SK-N-SH treated with all-trans-retinoic acid at 6 μM for 48 hours (cell line): ENCODE data around the gene IL31.

ENCODE experiments used
- BACH2 ChIP-seq: fragments of 250-450 bp; sonication (Bioruptor Pico); IDR thresholded peaks from 2 replicates; pipeline ENCODE4 v1.9.0; 2021; ENCODE audit warnings: mild to moderate bottlenecking, borderline replicate concordance
- CSDC2 ChIP-seq: fragments of 250-450 bp; sonication (Bioruptor Pico); IDR thresholded peaks from 2 replicates; pipeline ENCODE4 v1.5.0; 2020; ENCODE audit warnings: mild to moderate bottlenecking, moderate library complexity
- ISL1 ChIP-seq: fragments of 250-450 bp; sonication (Bioruptor Pico); IDR thresholded peaks from 2 replicates; pipeline ENCODE4 v2.1.2; 2022; ENCODE audit warnings: mild to moderate bottlenecking, moderate library complexity
- OSR1 ChIP-seq: fragments of 250-450 bp; sonication (Bioruptor Pico); IDR thresholded peaks from 2 replicates; pipeline ENCODE4 v1.8.0; 2022; ENCODE audit warnings: moderate library complexity, mild to moderate bottlenecking, inconsistent platforms
- TOX ChIP-seq: fragments of 250-450 bp; sonication (Bioruptor Pico); IDR thresholded peaks from 2 replicates; pipeline ENCODE4 v1.8.0; 2021; ENCODE audit warnings: mild to moderate bottlenecking, moderate library complexity, borderline replicate concordance
- ZFP30 ChIP-seq: fragments of 450-650 bp; formaldehyde crosslinking; IDR thresholded peaks from 2 replicates; pipeline ENCODE4 v1.5.0; 2022; ENCODE audit warnings: mild to moderate bottlenecking, moderate library complexity

- TF ChIP-seq OSR1 (CRISPR knock-in tag), result no peak
- no peak for TF ChIP-seq ISL1 (CRISPR knock-in tag)
- no peak for TF ChIP-seq BACH2 (CRISPR knock-in tag)
- TF ChIP-seq CSDC2 (CRISPR knock-in tag), result no peak
- no peak for TF ChIP-seq TOX (CRISPR knock-in tag)
- no peak for TF ChIP-seq ZFP30 (CRISPR knock-in tag)
Measured at GRCh38 chr12:122185494-122186082, 11.6 kb upstream of the IL31 start.
